HL-60/S4 (cell line): ENCODE results near the gene CLPX.

ENCODE experiments used
- in situ Hi-C: fragments of 300-500 bp; cut with MboI; formaldehyde crosslinking; loops from 2 replicates; pipeline ENCODE4 v1.14.3; 2022; ENCODE audit warnings: low sequenced_read_pairs

CLPX gene

DNA sequence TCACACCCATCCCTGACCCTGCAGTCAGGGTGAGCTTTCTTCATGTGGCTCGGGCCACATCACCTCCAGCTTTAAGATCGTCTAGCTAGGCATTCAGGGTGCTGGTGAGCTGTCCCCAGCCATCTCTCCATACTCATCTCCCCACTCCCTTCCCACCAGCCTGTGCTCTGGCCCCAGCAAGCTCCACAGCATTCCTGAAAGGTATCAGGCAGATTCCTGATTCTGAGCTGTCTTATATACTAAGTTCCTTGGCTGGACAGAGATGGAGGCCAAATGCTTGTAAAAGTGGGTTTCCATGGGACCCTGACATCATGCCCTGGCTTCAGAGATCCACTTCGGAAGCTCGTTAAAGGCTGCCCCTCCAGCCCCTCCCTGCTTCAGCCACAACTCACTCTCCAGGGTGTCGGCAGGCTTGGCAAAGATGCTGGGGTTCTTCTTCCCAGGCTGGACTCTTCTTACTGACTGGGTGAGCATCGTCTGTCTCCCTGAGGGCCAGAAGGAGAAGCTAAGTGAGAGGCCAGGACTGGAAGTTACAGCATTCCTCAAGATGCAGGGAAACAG, 22.2 kb upstream of the CLPX start:
- in situ Hi-C loops: no loop called here

DNA sequence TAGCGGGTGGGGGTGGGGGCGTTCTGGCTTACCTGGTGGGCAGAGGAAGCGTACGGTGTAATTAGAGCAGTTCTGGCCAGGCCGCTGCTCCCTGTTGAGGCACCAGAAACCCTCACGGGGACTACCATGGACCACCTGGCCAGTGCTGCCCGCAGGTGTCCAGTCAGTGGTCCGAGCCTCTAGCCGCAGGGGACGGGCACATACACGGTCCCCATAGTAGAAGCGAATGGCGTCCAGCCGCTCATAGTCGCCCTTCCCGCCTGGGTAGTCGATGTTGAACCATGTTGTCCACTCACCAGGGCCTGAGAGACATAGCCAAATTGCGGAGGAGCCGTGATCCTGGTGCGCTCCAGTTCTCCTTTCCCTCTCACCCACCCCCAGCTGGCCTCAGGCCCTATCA, 21.6 kb upstream of the CLPX start:
- in situ Hi-C loops: no loop called here

DNA sequence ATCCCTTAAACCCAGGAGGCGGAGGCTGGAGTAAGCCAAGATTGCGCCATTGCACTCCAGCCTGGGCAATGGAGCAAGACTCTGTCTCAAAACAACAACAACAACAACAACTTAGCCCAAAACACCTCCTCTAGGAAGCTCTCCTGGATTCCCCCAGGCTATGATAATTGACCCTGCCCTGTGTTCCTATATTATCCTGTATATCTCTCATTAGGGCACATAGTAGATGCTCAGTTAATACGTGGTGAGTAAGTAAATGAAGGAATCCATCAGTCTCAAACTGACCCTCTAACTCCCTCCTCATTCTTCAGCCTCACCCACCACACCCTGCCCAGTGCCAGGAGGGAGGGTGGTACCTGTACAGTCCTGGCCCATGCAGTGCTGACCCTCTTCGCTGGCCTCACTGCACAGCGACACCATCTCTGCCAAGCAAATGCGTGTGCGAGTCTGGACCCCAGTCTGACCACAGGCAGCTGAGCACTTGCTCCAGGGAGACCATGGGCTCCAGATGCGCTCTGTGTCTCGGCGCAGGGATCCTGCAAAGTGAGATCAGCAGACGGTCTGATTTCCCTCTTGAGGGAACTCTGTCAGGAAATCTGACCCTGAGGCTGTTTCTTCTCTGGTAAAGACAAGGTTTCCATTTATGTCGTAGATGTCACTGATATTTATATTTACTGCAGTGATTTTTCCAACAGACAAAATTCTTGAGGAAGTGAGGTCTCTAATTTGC, 20.0 kb upstream of the CLPX start:
- in situ Hi-C loops: no loop called here

DNA sequence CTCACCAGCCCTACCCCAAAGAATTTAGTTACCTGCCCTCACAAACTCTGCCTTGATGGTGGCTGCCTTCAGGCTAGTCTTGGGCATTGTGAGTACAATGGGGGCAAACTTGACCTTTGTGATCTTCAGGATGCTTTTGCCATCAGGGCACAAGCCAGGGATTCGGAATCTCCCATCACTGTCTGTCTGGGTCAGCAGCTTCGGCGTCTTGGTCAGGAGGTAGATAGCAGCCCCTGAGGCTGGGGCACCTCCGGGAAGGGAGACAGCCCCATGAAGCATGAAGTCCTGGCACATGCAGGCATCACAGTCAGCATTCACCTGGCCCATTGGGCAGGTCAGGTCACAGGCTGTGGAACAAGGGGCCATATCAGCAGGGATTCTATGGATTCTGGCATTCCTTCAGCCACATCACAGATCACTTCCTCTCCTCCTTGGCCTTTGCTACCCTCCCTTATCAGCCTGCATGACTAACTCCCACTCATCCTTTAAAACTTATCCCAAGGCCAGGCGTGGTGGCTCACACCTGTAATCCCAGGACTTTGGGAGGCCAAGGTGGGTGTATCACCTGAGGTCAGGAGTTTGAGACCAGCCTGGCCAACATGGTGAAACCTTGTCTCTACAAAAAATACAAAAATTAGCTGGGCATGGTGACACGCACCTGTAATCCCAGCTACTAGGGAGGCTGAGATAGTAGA, 19.2 kb upstream of the CLPX start:
- in situ Hi-C loops: no loop called here

DNA sequence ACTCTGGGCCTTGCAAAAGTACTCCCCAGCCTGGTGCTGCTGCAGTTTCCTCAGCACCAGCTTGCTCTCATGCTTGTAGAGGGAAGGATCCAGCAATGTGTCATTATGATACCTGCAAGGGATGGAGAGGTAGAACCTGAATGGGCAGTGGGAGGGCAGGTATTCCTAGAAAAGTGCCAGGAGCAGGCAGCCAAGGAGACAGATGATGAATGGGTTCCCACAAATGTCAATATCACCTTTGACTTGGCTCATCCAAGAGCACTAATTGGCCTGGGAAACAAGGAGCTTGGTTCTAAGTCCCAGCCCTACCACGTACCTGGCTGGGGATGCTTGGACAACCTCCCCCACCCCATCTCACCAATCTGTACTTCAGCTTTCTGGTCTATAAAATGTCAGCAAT, 16.8 kb upstream of the CLPX start:
- in situ Hi-C loops: no loop called here

DNA sequence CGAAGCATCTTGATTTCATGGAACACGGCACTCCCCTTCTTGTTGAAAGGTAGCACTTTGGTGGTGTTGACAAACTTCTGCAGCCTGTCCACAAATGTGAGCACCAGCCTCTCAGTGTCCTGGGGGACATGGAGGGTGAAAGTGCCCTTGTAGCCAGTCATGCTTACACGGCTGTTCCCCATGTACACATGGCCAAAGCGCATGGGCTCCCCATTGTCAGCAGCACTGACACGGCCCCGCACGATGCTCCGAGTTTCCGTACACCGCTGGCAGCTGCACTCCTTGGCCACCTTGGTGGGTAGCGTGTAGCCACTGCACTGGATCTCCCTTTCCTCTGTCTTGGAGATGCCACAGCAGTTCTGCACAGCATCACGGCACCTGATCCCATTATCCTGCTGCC, 13.4 kb upstream of the CLPX start:
- in situ Hi-C loops: loop anchor here (5.0 to 10.0 kb wide), 2 partner anchors 56 to 79 kb away; no protein-coding TSS in a partner anchor

DNA sequence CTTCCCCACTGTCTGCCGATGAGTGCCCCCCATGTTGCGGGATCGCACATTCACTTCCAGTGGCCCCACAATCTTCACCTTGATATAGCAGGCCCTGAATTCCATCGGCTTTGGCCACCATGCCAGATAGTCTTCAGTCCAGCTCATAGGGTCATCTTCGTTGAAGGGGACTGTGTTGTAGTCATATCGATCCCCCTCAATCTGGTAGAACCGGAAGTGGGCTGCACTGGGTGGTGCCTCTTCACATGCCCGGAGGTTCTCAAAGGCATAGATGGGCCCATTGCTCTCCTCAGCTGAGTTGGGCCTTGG, 12.1 kb upstream of the CLPX start:
- in situ Hi-C loops: loop anchor here (5.0 to 10.0 kb wide), 2 partner anchors 58 to 80 kb away; no protein-coding TSS in a partner anchor

DNA sequence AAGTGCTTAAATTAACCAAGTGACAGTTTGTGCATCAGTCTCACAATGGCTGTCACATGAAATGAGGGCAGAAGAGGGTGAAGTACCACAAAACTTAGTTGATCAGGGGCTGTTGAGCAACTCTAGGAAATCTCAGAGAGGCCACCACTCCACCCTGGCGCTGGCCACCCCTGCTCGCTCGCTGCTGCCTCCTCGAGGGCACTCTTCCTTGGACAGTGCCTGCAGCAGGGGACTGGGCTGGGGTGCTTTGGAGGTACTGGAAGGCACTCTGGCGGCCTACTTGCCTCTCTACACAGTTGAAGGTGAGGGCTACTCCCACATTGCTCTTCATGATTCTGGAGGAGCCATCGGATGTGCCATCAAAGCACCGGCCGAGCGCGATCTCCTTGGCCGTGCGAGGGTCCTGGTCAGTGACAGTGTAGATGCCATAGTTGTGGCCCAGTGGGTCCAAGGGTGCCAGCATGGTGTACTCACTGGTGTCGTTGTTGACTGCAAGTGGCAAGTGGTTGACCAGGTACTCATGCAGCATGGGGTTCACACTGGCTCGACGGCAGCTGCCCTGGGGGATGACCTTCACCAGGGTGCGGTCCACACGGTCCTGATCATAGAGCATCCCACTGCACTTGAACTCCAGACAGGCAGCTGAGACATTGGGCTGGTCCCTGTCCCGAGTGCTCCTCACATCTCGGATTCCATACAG, 11.6 kb upstream of the CLPX start:
- in situ Hi-C loops: loop anchor here (5.0 to 10.0 kb wide), 2 partner anchors 58 to 81 kb away; no protein-coding TSS in a partner anchor

DNA sequence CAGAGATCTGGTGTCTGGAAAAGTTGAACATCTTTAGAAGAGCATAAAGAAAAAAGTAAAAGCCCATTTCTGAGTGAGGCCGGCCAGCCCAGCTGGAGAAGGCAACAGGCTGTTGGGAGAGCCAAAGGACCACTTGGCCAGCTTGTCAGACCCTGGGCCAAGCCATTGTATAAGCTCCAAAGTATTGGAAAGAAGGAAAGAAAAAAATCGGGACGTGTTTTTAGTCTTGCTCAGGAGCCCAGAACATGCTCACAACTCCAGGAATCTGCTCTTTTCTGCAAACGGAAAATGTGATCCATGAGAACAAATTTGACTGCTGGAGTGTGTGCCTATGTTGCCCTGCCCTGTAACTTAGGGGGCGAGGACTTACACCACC, 10.4 kb upstream of the CLPX start:
- in situ Hi-C loops: loop anchor here (5.0 to 10.0 kb wide), 2 partner anchors 59 to 82 kb away; no protein-coding TSS in a partner anchor

DNA sequence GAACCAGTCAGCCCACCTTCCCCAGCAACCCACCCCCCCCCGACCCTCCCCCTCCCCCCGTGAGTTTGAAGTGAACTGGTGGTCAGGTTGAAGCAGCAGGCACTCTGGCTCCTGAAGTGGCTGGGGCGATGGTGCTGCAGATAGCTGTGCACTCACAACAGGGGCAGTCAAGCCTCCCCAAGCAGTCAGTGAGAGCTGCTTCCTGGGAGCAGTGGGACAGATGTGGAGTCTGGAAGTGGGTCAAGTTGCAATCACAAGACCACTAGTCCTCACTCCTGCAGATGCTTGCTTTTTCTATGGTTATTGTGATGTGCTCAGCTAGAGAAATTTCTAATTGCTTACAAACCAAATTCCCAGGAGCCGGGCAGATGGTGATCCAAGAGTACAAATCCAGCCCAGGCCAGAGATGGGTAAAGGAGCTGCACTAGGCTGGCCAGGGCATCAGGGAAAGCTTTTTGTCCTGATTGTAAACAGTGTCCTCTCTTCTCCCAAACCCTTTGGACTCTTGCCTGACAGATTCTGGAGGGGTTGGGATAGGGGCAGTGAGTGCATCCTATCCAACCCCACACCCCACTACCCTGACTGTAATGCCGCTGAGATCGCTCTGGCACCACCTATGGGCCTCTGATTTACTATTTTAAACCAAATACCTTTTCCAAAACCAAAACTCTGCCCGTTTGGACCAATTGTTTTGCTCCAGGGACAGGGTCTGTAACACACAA, 9.8 kb upstream of the CLPX start:
- in situ Hi-C loops: loop anchor here (5.0 to 10.0 kb wide), 2 partner anchors 60 to 82 kb away; no protein-coding TSS in a partner anchor

DNA sequence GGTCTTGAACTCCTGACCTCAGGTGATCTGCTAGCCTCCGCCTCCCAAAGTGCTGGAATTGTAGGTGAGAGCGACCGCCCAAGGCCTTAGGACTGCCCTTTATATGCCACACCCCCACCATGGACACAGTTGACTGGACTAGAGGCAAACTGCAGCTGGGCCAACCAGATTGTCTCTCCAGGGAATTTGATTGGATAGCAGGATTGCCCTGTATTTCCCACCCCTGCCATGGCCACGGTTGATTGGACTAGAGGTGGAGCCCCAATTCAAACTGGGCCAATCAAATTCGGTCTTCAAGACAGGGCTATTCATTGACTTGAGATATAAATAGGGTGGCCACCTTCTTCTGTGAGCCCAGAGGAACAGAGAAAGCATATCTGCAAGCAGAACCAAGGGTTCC, 6.9 kb upstream of the CLPX start:
- in situ Hi-C loops: loop anchor here (10.0 kb wide), 1 partner anchor 63 kb away; no protein-coding TSS in a partner anchor

DNA sequence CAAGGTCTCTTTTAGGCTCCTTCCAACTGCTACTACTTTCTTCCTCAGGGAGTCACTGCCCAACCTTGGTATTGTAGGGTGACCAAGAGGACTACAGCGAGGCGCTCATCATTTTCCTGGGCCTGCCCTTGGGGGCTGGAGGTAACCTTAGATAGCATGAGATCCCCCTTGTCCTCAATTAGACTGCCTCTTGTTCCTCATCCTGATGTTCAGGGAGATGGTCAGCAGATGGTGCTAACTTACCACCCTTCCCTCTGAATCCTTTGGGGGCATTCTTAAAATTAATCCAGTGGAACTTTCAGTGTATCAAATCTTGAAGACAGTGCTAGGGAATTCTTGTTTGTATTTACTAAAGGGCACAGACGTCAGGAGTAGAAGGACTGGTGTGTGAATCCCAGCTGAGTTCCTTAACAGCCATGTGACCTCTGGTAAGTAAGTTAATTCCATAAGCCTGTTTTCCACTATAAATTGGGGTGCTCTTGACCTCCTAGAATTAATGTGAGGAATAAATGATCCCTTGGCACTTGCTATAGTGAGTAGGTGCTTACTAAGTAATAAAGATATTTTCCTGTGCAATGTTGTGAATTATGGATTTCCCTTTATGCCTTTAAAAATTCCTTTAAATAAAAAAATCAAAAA, 4.1 kb upstream of the CLPX start:
- in situ Hi-C loops: loop anchor here (10.0 kb wide), 1 partner anchor 106 kb away; the partner anchor contains the start of gene RNU5A-1

DNA sequence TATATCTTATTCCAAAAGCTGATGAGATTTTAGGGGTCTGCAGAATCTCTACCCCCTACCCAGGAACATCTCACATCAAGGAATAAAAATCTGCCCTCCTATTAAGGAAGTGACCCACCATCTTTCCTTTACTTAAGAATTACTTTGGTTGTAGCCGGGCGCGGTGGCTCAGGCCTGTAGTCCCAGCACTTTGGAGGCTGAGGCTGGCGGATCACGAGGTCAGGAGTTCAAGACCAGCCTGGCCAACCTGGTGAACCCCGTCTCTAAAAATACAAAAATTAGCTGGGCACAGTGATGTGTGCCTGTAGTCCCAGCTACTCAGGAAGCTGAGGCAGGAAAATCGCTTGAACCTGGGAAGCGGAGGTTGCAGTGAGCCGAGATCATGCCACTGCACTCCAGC, 3.3 kb upstream of the CLPX start:
- in situ Hi-C loops: loop anchor here (10.0 kb wide), 1 partner anchor 106 kb away; the partner anchor contains the start of gene RNU5A-1

DNA sequence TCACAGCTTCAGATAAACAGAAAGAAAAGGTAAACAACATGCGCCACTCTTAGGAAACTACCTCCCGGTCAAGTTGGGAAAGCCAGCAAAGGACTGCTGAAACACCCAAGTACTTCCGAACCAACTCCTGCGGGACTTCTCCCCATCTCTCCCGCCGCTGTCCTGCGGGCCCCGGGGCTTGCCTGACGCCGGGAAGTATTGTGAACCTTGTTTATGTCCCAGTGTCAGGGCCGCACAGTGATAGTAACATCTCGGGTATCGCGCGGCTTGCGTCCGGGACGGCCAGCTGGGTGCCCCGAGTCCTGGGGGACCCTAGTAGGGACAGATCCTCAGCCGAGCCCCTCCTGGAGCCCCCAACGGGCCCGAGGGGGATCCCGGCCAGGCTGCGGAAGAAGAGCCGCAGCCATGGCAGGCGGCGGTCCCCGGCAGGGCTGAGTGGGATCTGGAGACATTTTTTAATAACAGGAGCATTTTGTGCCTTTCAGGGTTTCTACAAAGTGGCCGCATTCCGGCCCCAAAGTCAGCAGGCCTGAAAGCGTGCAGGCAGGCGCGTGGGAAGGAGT, 756 bp downstream of the CLPX start:
- in situ Hi-C loops: loop anchor here (10.0 kb wide), 1 partner anchor 110 kb away; the partner anchor contains the start of gene RNU5A-1

DNA sequence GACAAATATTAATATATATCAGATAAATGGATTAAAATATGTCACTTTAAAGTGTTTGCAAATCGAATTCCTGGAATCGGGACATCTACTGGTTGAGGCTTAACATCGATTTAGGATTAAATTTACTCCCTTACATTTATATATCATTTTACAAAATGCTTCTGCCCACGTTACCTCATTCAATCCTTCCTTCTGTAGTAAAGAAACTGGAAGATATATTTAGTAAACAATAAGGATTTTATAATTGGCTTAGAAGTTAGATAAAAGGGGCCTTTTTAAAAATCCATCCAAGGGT, 1.3 kb downstream of the CLPX start:
- in situ Hi-C loops: loop anchor here (10.0 kb wide), 1 partner anchor 111 kb away; the partner anchor contains the start of gene RNU5A-1

DNA sequence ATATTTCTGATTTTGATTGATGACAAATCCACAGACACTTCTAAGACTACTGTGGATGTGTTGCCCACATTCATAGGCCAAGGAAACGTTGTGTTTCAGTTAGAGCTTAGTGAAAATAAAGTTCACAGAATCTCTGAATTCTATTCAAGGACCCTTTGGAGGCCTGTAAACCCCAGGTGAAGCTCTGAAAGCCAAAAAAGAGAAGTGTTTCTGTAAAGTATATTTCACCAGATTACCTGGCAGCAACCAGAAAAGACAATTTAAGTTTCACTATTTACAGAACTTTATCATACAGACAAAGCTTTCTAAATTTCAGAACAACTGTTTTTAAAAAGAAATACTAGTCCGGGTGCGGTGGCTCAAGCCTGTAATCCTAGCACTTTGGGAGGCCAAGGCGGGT, 2.6 kb downstream of the CLPX start:
- in situ Hi-C loops: loop anchor here (10.0 kb wide), 1 partner anchor 112 kb away; the partner anchor contains the start of gene RNU5A-1

DNA sequence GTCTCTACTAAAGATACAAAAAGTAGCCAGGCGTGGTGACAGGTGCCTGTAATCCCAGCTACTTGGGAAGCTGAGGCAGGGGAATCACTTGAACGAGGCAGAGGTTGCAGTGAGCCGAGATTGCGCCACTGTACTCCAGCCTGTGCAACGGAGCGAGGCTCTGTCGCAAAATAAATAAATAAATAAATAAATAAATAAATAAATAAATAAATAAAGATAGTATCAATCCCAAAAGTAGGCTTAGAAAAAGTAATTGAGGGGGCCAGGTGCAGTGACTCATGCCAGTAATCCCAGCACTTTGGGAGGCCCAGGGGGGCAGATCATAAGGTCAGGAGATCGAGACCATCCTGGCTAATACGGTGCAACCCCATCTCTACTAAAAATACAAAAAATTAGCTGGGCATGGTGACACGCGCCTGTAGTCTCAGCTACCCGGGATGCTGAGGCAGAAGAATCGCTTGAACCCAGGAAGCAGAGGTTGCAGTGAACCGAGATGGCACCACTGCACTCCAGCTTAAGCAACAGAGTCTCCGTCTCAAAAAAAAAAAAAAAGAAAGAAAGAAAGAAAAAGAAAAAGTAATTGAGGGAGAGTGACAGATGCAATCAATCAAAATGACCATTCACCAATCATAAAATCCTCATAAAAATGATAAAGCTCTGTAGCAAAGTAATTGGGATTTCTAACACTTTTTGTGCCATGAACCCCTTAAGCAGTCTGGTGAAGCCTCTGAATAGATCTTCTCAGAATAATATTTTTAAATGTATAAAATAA, 3.4 kb downstream of the CLPX start:
- in situ Hi-C loops: loop anchor here (10.0 kb wide), 1 partner anchor 113 kb away; the partner anchor contains the start of gene RNU5A-1

DNA sequence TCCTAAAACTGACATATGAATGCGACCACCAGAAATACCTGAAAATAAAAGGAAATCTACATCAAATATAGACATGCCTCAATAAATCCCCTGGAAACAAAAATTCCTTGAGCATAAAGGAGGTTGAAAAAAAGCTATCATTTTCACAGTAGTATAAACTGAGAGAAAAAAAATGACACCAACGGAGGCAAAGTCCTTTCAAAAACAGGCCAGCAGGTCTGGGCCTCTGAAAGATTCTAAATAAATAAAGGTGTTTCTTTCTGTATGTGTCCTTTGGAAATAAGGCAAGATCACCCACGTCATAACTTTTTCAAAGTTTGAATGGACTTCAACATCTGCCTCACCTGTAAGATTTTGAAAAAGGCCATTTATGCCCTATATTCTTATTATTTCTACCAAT, 5.0 kb downstream of the CLPX start:
- in situ Hi-C loops: loop anchor here (10.0 kb wide), 1 partner anchor 115 kb away; the partner anchor contains the start of gene RNU5A-1

DNA sequence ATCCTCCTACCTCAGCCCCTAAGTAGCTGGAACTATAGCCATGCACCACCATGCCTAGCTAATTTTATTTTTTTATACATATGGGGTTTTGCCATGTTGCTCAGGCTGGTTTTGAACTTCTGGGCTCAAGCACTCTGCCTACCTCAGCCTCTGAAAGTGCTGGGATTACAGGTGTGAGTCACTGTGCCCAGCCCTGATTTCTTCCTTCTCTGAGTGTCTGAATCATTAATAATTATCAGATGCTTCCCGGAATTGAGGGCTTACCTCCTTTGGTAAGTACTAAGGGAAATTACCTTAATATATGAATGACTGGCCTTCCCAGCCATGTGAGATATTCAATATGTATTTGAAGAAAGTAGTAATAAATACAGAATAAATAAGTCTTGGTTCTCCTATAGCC, 7.2 kb downstream of the CLPX start:
- in situ Hi-C loops: no loop called here
